ENCODE measurements around the gene PODXL2. TPM values are rescaled to one million over a fixed set of nuclear protein-coding genes. Genes with fewer than 3 reads are reported as not detected.
A peak's percentile ranks its signal among the peaks of the same experiment; 100 is the strongest.

PODXL2 gene
- total RNA-seq, 3 donors from 2014 or later = 3.4 to 5.9 (median 4.3) TPM

- Mint-ChIP-seq H3K36me3 (ENCODE audit: insufficient read depth) (peaks cover 64% of the 10 kb centered on the region), H3K4me3 (no peak overlapping the region), H3K9me3 (no peaks in the 10 kb centered on the region), H3K4me1 (ENCODE audit: low read depth) (no peaks in the 10 kb centered on the region), H3K27me3 (ENCODE audit: low read depth) (no peaks in the 10 kb centered on the region)
- ATAC-seq (no peak), DNase-seq (no peak)
Observed at GRCh38 chr3:127613406-127613805, 15.6 kb upstream of the PODXL2 start.

DNA sequence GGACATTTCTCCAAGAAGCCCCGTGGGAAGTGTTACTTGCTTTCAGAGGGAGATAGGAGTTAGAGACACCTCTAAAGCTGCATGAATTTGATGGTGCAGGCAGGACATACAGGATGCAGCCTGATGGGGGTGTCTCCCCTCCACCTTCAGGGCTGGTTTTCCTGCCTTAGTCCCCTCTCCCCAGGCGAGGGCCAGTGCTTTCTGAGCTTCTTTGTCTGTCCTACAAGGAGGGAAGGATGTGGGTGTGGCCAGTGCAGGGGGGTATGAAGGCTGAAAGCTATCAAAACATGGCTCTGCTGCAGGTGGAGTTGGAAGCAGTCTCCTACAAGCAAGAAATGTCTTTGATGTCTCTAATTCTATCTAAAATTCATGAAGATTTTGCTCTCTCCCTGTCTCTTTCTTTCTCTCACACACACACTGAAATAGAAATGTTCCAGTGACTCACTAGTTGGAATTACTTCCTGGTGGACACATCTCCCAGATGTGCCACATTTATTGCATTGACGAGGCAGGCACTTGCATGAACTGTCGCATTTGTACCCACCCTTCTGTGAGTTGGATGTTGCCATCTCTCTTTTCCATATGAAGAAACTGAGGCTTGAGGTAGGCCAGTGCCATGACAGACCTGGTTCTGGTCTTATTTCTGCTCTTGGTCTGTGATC is 13.9 kb upstream of the PODXL2 start:
- ATAC-seq (no peak), DNase-seq (no peak)
- H3K4me1 Mint-ChIP-seq (ENCODE audit: low read depth) = no peaks in the 10 kb centered on the region
- H3K36me3 Mint-ChIP-seq (ENCODE audit: insufficient read depth) = peaks cover 58% of the 10 kb centered on the region
- no peaks in the 10 kb centered on the region for H3K9me3 Mint-ChIP-seq
- H3K27me3 Mint-ChIP-seq (ENCODE audit: low read depth) = no peaks in the 10 kb centered on the region
- no peak overlapping the region for H3K4me3 Mint-ChIP-seq

DNA sequence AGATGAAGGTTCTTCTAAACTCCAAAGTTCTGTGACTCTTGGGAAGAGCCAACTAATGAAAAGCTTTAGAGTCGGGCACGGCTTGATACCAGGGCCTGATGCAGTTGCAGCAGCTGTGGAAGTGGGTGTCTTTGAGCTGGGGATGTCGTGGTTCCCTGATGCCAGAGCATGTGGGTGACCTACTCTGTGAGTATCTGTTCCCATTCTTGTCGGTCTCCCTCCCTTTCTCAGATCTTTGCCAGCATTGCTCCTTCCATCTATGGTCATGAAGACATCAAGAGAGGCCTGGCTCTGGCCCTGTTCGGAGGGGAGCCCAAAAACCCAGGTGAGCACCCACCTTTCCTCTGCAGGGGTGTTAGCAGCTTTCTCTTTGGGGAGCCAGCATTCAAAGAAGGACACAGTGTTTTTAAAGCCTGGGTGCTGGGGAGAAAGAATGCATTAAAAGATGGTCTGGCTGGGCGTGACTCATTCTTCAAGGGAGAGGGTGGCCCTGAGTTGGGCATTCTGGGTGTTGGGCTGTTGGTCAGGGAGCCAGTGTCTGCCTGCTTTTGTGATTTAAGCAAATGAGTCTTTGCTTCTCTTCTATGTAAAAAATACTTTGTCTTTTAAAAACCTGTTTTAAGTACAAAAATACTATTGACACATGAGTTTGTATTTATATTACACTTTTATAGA is 13.2 kb upstream of the PODXL2 start:
- Mint-ChIP-seq H3K4me1 (ENCODE audit: low read depth) (no peaks in the 10 kb centered on the region), H3K4me3 (no peak overlapping the region), H3K27me3 (ENCODE audit: low read depth) (no peaks in the 10 kb centered on the region), H3K36me3 (ENCODE audit: insufficient read depth) (peaks cover 54% of the 10 kb centered on the region), H3K9me3 (no peaks in the 10 kb centered on the region)
- no peak for ATAC-seq
- no peak for DNase-seq

DNA sequence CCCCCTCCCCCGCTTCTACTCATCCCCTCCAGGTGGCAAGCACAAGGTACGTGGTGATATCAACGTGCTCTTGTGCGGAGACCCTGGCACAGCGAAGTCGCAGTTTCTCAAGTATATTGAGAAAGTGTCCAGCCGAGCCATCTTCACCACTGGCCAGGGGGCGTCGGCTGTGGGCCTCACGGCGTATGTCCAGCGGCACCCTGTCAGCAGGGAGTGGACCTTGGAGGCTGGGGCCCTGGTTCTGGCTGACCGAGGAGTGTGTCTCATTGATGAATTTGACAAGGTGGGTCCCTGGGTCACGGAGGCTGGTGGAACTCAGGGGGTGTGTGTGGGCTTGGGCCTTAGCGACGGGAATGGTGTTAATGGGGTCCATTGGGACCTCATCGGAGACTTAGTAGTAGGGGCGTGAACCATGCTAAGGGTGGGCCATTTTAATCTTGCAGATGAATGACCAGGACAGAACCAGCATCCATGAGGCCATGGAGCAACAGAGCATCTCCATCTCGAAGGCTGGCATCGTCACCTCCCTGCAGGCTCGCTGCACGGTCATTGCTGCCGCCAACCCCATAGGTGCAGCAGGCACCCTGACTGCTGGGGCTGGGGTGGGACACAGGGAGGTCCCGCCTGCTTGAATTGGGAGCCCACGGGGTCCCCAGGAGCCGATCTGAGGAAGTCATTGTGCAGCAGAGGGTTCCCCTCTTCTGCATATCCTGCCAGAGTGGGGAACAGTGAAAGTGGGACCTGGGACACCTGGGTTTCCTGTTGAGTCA is 12.0 kb upstream of the PODXL2 start:
- ATAC-seq (no peak), DNase-seq (no peak)
- Mint-ChIP-seq H3K36me3 (ENCODE audit: insufficient read depth) (peaks cover 59% of the 10 kb centered on the region), H3K4me3 (no peak overlapping the region), H3K9me3 (no peaks in the 10 kb centered on the region), H3K4me1 (ENCODE audit: low read depth) (no peaks in the 10 kb centered on the region), H3K27me3 (ENCODE audit: low read depth) (no peaks in the 10 kb centered on the region)

- Mint-ChIP-seq H3K9me3 (no peaks in the 10 kb centered on the region), H3K4me1 (ENCODE audit: low read depth) (no peaks in the 10 kb centered on the region), H3K27me3 (ENCODE audit: low read depth) (no peaks in the 10 kb centered on the region), H3K4me3 (no peak overlapping the region), H3K36me3 (ENCODE audit: insufficient read depth) (peaks cover 54% of the 10 kb centered on the region)
- no peak for ATAC-seq
- no peak for DNase-seq
Observed at GRCh38 chr3:127618891-127619290, 10.1 kb upstream of the PODXL2 start.

GRCh38 chr3:127620637-127621375 is 8.2 kb upstream of the PODXL2 start:
- ATAC-seq (no peak), DNase-seq (no peak)
- Mint-ChIP-seq H3K27me3 (ENCODE audit: low read depth) (no peaks in the 10 kb centered on the region), H3K4me1 (ENCODE audit: low read depth) (peaks cover 1% of the 10 kb centered on the region), H3K9me3 (no peaks in the 10 kb centered on the region), H3K36me3 (ENCODE audit: insufficient read depth) (peaks cover 45% of the 10 kb centered on the region), H3K4me3 (no peak overlapping the region)

GRCh38 chr3:127622031-127622430 is 7.0 kb upstream of the PODXL2 start:
- H3K36me3 Mint-ChIP-seq (ENCODE audit: insufficient read depth) = peaks cover 35% of the 10 kb centered on the region
- no peaks in the 10 kb centered on the region for H3K9me3 Mint-ChIP-seq
- DNase-seq (no peak), ATAC-seq (no peak)
- no peaks in the 10 kb centered on the region for H3K27me3 Mint-ChIP-seq (ENCODE audit: low read depth)
- H3K4me3 Mint-ChIP-seq = no peak overlapping the region
- H3K4me1 Mint-ChIP-seq (ENCODE audit: low read depth) = peaks cover 10% of the 10 kb centered on the region

- DNase-seq = no peak
- peak in 1 of 2 donors; percentile 23 for ATAC-seq
- no peak overlapping the region for H3K4me3 Mint-ChIP-seq
- peaks cover 29% of the 10 kb centered on the region for H3K36me3 Mint-ChIP-seq (ENCODE audit: insufficient read depth)
- H3K27me3 Mint-ChIP-seq (ENCODE audit: low read depth) = peaks cover 2% of the 10 kb centered on the region
- H3K9me3 Mint-ChIP-seq = no peaks in the 10 kb centered on the region
- H3K4me1 Mint-ChIP-seq (ENCODE audit: low read depth) = peaks cover 16% of the 10 kb centered on the region
Observed at GRCh38 chr3:127622772-127623576, 6.0 kb upstream of the PODXL2 start.

DNA sequence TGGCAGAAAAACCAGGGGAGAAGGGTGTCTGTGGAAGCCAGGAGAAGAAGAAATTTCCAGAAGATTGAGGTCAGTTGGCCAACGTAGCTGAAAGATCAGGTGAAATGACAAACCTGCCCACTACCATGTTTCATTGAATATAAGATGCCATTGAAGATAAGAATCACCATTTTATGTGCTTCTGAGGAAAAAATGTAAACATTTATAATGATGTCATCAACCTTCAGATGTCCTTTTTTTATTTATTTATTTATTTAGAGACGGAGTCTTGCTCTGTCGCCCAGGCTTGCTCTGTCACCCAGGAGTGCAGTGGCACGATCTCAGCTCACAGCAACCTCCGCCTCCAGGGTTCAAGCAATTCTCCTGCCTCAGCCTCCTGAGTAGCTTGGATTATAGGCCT is 4.9 kb upstream of the PODXL2 start:
- H3K4me3 Mint-ChIP-seq = no peak overlapping the region
- H3K36me3 Mint-ChIP-seq (ENCODE audit: insufficient read depth) = peaks cover 18% of the 10 kb centered on the region
- ATAC-seq (no peak), DNase-seq (no peak)
- peaks cover 6% of the 10 kb centered on the region for H3K27me3 Mint-ChIP-seq (ENCODE audit: low read depth)
- no peaks in the 10 kb centered on the region for H3K9me3 Mint-ChIP-seq
- peaks cover 20% of the 10 kb centered on the region for H3K4me1 Mint-ChIP-seq (ENCODE audit: low read depth)

DNA sequence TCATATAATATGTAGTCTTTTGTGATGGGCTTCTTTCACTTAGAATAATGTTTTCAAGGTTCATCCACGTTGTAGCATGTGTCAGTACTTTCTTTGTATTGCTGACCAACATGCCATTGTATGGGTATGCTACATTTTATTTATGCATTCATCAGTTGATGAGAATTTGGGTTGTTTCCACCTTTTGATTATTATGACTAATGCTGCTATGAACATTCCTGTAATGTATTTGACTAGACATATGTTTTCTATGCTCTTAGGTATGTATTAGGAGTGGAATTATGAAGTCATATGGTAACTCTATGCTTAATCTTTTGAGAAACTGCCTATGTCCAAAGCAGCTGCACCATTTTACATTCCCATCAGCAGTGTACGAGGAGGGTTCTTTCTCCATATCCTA is 3.2 kb upstream of the PODXL2 start:
- peaks cover 33% of the 10 kb centered on the region for H3K4me1 Mint-ChIP-seq (ENCODE audit: low read depth)
- DNase-seq (no peak), ATAC-seq (no peak)
- H3K27me3 Mint-ChIP-seq (ENCODE audit: low read depth) = peaks cover 19% of the 10 kb centered on the region
- H3K36me3 Mint-ChIP-seq (ENCODE audit: insufficient read depth) = peaks cover 13% of the 10 kb centered on the region
- H3K9me3 Mint-ChIP-seq = no peaks in the 10 kb centered on the region
- no peak overlapping the region for H3K4me3 Mint-ChIP-seq

GRCh38 chr3:127628426-127628787 is 578 bp upstream of the PODXL2 start:
- H3K27me3 Mint-ChIP-seq (ENCODE audit: low read depth) = peaks cover 28% of the 10 kb centered on the region
- ATAC-seq = no peak
- H3K4me3 Mint-ChIP-seq = peak overlapping the region; percentile 74
- no peaks in the 10 kb centered on the region for H3K36me3 Mint-ChIP-seq (ENCODE audit: insufficient read depth)
- H3K9me3 Mint-ChIP-seq = no peaks in the 10 kb centered on the region
- DNase-seq = no peak
- peaks cover 37% of the 10 kb centered on the region for H3K4me1 Mint-ChIP-seq (ENCODE audit: low read depth)

GRCh38 chr3:127629467-127630403 is 750 bp downstream of the PODXL2 start:
- Mint-ChIP-seq H3K27me3 (ENCODE audit: low read depth) (peaks cover 30% of the 10 kb centered on the region), H3K4me3 (peak overlapping the region; percentile 79), H3K4me1 (ENCODE audit: low read depth) (peaks cover 37% of the 10 kb centered on the region), H3K36me3 (ENCODE audit: insufficient read depth) (no peaks in the 10 kb centered on the region), H3K9me3 (no peaks in the 10 kb centered on the region)
- DNase-seq (peak; percentile 57), ATAC-seq (peak; percentile 49 to 58)
